HG03175 (cell line): ENCODE results near the gene TMEM115.

Source experiments
- ATAC-seq: cut with Tn5 transposase; IDR thresholded peaks from one replicate; pipeline ENCODE4 v1.9.1; 2021; ENCODE audit warnings: mild to moderate bottlenecking, moderate library complexity; ENCODE audit not compliant: unreplicated experiment

TMEM115 gene

DNA sequence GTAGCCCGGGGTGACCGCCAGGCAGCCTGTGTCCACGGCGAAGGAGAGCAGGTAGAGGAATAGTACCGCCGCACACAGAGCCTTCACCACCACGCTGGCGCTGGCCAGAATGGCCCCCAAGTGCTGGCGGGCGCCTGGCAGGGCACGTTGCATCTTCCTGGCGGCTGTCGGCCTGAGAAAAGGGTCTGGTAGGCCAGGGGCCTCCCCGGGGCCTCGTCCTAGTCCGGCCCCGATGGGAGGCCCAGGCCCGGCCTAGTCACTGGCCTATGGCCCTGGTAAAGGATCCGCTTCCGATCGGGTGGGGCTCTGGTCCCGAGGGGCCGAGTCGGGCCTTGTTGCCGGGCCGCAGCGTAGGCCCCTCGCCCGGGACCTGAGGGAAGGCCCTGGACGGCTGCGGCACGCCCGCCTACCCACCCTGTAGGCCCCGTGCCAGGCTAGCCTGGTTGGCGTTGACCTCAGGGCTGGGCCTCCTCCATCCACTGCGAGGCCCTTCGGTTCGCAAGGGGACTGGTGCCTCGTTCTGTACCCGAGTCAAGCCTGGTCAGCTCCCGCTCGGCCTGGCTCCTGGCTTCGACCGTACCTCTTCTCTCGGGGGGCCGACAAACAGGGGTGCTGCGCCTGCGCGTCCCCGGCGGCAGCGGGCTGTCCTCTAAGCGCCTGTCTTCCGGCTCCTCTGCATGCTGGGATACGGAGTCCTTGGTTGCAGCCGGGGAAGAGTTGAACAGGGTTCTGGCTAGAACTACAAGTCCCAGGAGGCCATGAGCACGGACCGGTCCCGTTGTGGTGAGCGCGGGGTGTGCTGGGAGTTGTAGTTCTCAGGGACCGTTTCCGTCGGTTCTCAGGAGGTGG is at the start of gene TMEM115:
TSS of gene TMEM115 (minus strand) at position 611 of the 849 bp plus-strand sequence. CDS start at position 153, 458 bp downstream.
- peak; percentile 100 for ATAC-seq

- ATAC-seq = no peak
Measured at GRCh38 chr3:50408443-50408944, 49.2 kb upstream of the TMEM115 start.

- ATAC-seq = no peak
Measured at GRCh38 chr3:50406487-50406886, 47.2 kb upstream of the TMEM115 start.

GRCh38 chr3:50405249-50405648 is 45.9 kb upstream of the TMEM115 start:
- no peak for ATAC-seq

- ATAC-seq = no peak
Measured at GRCh38 chr3:50401978-50402595, 42.8 kb upstream of the TMEM115 start.

- no peak for ATAC-seq
Measured at GRCh38 chr3:50396502-50396901, 37.2 kb upstream of the TMEM115 start.

- no peak for ATAC-seq
Measured at GRCh38 chr3:50395070-50395860, 35.9 kb upstream of the TMEM115 start.

- ATAC-seq = no peak
Measured at GRCh38 chr3:50393061-50393460, 33.7 kb upstream of the TMEM115 start.

DNA sequence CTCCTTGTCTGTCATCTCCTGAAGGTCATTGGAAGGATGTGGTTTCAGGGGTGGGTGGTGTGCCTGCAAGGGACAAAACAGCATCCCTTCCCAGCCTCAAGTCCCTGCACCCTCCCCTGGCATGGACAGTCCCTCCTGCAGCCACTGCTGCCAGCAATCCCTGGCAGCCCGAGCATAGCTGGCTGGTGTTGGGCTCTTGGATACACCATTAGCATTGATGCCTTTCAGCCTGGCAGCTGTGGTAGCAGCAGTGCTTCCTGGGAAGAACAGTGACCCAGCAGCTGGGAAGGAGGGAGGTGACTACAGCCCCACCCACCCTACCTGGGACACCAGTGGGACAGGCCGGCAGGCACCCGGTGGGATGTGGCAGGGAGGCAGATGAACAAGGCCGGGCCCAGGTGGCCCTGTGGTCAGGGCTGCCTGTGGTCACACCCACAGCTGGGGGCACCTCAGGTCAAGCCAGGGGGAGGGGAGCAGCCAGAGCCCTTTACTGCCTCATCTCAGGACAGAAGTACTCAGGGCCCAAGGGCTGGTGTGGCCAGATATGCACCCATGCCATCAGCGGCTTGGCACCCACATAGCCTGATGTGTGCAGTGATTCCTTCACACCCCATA is 32.9 kb upstream of the TMEM115 start:
- no peak for ATAC-seq

GRCh38 chr3:50390508-50391224 is 31.3 kb upstream of the TMEM115 start:
- ATAC-seq = no peak

GRCh38 chr3:50389414-50389767 is 30.1 kb upstream of the TMEM115 start:
- no peak for ATAC-seq

DNA sequence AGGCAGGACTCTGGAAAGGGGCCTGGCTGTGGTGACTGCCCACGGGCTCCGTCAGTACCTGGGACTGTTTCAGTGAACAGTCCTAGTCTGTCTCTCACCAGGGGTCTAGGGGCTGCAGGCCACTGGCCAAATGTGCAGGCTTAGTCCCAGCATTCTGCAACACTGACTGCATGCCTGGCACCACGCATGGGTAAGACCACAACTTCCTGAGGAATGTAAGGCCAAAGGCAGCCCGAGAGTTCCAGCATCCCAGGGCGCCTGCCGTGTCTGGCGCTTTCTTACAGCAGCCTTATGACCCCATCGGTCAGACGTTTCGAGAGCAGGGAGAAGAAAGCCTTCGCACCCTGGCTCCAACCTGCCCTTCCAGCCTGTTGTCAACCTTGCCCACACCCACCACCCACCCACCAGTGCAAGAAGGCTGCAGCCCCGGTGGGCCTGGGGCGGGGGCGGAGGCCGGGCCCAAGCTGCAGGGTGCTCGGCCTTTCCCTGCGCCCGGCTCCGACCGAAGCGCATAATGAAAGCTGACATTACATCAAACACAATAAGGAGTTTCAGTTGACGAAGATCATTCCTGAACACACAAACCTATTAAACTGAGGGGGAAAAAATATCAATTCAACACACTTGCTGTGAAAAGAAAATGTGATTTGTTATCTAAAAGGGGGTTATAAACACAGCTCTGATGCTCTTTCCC is 29.5 kb upstream of the TMEM115 start:
- ATAC-seq = no peak

- no peak for ATAC-seq
Measured at GRCh38 chr3:50388016-50388719, 28.8 kb upstream of the TMEM115 start.

GRCh38 chr3:50385754-50386153 is 26.4 kb upstream of the TMEM115 start:
- ATAC-seq = no peak

GRCh38 chr3:50383750-50384149 is 24.4 kb upstream of the TMEM115 start:
- no peak for ATAC-seq

DNA sequence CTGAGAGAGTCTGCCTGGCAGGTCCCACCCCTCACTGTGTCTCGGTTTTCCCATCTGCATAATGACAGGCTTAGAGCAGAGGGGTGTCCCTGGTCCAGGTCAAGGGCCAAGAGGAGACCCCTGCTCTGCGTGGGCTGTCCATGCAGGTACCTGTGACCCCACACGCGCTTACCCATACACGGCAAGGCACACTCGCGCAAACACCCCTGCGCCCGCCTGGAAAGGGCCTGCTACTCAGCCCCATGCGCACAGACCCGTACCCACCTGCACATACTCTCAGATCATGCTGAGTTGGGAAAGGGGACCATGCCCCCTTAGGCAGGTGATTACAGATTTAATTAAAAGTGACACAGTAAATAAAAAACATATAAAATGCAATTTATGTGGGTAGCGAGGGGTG is 23.4 kb upstream of the TMEM115 start:
- ATAC-seq = no peak

GRCh38 chr3:50381383-50381782 is 22.1 kb upstream of the TMEM115 start:
- ATAC-seq = no peak

DNA sequence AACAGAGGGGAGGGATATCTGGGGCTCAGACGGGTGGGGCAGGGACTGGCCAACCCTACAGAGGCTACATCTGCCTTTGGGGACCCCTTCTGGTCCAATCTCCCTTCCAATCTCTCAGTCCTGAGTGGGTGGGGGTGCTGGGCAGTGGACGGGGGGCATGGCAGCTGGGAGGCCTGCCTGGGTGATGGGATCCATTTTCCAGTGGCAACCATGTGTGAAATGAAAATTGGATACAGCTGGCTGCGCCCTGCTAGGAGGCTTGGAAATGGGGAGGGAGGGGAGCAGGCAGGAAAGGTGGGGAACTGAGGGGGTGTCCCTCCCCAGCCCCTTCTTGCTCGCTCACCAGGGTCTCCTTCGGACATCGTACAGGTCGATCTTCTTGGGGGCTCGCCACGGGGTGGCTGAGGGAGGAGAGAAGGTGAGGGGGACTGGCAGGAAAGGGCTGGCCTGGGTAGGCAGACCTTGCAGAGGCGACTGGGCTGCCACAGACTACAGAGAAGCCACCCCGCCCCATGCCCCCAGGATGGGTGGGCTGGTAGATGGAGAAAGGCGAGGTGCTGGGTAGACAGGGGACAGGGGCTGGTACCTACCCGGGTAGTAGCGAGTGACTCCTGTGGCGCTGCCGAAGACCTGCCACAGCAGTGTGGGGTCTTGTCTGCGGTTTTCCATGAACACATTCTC is 21.2 kb upstream of the TMEM115 start:
- no peak for ATAC-seq

DNA sequence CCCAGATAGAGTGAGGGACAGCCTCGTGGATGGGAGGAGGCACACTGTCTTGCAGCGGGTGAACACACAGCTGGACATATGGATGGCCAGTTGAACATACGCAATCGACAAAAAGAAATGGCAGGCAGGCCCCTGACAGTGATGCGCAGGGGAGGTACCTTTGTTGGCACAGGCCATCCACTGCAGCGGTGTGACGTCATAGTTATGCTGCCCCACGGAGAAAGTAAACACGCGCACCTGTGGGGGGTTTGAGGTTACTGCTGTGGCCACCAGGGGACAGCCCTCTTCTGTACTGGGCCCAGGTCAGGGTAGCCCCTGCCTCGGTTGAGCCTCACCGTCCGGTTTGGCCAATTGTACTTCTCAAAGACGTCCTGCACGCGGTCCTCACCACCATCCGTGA is 19.4 kb upstream of the TMEM115 start:
- ATAC-seq = no peak
